GM10847 (cell line): ENCODE results near the gene CHD1L.

Source experiments
- POLR2A ChIP-seq: IDR thresholded peaks from 2 replicates; pipeline ENCODE4 v1.6.1; 2011; ENCODE audit not compliant: insufficient read length; ENCODE audit errors: extremely low read depth

CHD1L gene

GRCh38 chr1:147217141-147217540, 25.3 kb upstream of the CHD1L start:
- no peak for TF ChIP-seq POLR2A

GRCh38 chr1:147218606-147219005, 23.9 kb upstream of the CHD1L start:
- TF ChIP-seq POLR2A, result no peak

- no peak for TF ChIP-seq POLR2A
Observed at GRCh38 chr1:147223740-147224615, 18.5 kb upstream of the CHD1L start.

GRCh38 chr1:147225193-147225730, 17.2 kb upstream of the CHD1L start, which contains the start of gene FMO5:
Gene FMO5, minus strand, starts transcription at chr1:147225339. Its CDS starts 310 bp downstream, at chr1:147225029.
- no peak for TF ChIP-seq POLR2A

GRCh38 chr1:147235822-147236221, 6.7 kb upstream of the CHD1L start:
- no peak for TF ChIP-seq POLR2A

GRCh38 chr1:147236448-147236847, 6.0 kb upstream of the CHD1L start:
- TF ChIP-seq POLR2A, result no peak

GRCh38 chr1:147236959-147237791, 5.3 kb upstream of the CHD1L start:
- TF ChIP-seq POLR2A, result no peak

- TF ChIP-seq POLR2A, result no peak
Observed at GRCh38 chr1:147238053-147238902, 4.2 kb upstream of the CHD1L start.

- TF ChIP-seq POLR2A, result no peak
Observed at GRCh38 chr1:147238925-147239820, 3.3 kb upstream of the CHD1L start.

GRCh38 chr1:147241934-147242448, 493 bp upstream of the CHD1L start:
- no peak for TF ChIP-seq POLR2A

- no peak for TF ChIP-seq POLR2A
Observed at GRCh38 chr1:147243228-147243685, 773 bp downstream of the CHD1L start.

GRCh38 chr1:147243841-147244240, 1.4 kb downstream of the CHD1L start:
- TF ChIP-seq POLR2A, result no peak

- no peak for TF ChIP-seq POLR2A
Observed at GRCh38 chr1:147245129-147245528, 2.6 kb downstream of the CHD1L start.

- TF ChIP-seq POLR2A, result no peak
Observed at GRCh38 chr1:147245586-147246021, 3.1 kb downstream of the CHD1L start.
